SK-MEL-5 (cell line): ENCODE results near the gene TMEM116. TPM values are rescaled to one million over a fixed set of nuclear protein-coding genes. Genes with fewer than 3 reads are reported as not detected.
"Not testable (repeated sequence)": the region's sequence is repeated elsewhere in the genome, so short reads cannot be mapped to it uniquely, and the experiment has no call there.

Experiments used
- DNase-seq: peaks from one replicate; pipeline ENCODE4 v3.0.0-alpha.2; 2016; ENCODE audit warnings: low read depth, low spot score
- in situ Hi-C: cut with HindIII; loops from 2 replicates; pipeline ENCODE4 v1.10.0; 2016; ENCODE audit warnings: low sequenced_read_pairs, high pct_unique_total_duplicates, low pct_unique_long_range_greater_than_20kb
- total RNA-seq: library from RNA; depleted of rRNA; stranded (reverse); fragments of >200 nt; shearing (Covaris generic); gene quantifications from 2 replicates; pipeline ENCODE4 v1.2.3, GENCODE V29; 2014

The TMEM116 gene
- total RNA-seq, 1 experiment from 2014 or later = 10.0 TPM

DNA sequence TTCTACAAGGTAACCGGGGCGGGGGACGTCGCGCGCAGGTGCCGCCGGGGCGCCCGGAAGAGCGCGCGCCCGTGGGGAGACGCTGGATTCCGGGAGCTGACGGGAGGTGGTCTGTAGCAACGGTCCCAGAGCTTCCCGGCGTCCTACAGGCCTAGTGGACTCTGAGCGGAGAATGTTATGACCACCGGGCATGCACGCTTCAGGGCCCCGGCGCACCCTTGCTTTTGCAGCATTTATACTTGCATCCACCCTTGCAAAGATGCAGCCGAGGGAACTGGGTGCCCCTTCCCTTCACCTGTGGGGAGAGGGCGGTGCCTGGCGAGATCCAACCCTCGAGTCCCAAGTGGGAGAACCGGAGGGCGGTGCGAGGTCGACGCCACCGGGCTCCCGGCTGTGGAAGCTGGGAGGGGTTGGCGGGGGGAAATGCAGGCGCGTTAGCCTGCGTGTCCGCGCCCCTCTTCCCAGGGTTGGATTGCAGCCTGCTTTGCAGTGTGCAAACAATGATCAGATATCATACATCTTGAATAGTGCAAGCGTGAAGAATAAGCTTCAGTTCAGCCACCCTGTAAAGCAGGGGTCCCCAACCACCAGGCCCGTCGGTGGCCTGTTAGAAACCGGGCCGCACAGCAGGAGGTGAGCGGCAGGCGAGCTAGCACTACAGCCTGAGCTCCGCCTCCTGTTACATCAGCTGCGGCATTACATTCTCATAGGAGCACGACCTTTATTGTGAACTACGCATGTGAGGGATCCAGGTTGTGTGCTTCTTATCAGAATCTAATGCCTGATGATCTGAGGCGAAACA is 837 bp upstream of the TMEM116 start:
- DNase-seq = peak; percentile 83
- in situ Hi-C loops = no loop called here

DNA sequence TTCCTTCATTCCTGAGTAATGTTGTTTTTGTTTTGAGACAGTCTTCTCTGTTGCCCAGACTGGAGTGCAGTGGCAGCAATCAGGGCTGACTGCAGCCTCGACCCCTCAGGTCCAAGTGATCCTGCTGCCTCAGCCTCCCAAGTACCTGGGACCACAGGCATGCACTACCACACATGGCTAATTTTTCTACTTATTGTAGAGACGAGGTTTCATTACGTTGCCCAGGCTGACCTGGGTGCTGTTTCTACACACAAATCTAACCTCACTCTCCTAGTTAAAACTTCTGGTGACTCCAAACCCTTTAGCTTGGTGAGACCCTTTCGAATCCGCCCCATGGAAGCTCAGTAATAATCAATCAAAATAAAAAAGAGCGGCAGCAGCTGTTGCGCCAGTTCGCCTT is 1.3 kb downstream of the TMEM116 start:
- in situ Hi-C loops = no loop called here
- no peak for DNase-seq

DNA sequence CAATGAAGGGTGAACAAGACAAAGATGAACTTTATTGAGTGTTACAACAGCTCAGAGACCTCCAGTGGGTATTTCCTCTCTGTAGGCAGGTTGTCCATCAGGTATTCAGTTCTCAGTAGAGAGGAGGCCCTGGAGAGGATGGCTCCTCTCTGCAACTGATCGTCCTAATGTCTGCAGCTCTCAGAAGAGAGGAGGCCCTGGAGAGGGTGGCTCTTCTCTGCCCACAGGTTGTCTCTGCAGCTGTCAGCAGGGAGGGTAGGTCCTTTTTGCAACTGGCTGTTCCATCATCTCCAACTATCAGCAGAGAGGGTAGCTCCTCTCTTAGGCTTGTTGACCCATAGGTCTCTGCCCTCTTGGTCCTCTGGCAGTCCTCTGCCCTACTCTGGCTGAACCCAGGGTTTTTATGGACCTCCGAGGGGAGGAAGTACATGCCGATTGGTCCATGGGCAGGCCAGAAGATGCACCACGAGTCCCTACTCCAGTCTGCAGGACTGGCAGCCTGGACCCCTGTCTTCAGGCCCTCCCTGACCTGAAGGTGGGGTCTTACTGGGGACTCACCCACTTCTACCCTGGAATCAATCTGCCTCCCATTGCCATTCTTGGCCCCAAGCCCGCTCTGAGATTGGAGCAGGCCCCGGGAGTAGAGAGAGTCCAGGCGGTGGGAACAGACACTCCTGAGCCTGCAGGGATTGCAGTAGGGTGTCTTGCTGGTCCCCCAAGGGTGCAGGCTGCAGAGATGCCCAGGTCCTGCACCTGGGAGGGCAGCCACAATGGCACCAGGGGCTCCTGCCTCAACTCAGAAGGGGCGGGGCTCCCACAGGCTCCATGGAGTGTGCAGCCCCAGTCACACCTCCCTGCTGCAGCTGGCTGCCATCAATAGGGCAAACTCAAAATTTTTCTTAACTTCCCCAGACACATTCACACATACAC is 2.3 kb downstream of the TMEM116 start:
- in situ Hi-C loops = no loop called here
- no peak for DNase-seq

DNA sequence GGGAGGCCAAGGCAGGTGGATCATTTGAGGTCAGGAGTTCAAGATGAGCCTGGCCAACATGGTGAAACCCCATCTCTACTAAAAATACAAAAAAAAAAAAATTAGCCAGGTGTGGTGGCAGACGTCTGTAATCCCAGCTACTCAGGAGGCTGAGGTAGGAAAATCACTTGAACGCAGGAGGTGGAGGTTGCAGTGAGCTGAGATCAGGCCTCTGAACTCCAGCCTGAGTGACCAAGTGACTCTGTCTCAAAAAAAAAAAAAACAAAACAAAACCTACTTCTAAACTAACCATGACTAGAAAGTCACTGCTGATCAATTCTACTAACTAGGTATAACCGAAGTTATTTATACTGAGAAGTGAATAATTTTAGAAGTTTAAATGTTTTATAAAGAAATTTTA is 3.4 kb downstream of the TMEM116 start:
- in situ Hi-C loops, DNase-seq: not testable (repeated sequence)

DNA sequence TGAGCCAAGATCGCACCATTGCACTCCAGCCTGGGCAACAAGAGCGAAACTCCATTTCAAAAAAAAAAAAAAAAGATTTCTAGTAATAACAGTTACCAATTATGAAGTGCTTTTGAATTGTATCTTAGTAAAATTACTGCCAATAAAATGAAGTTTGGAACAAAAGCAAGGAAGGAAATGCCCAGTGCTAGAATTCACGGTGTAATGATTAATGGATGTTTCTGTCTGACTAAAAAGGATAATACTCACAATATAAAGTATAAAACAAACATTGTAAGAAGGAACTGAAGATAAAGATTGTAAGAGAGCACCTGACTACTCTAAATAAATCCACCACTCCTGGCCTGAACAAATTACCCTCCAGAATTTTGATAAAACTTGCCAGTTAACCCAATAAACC is 4.0 kb downstream of the TMEM116 start:
- in situ Hi-C loops = no loop called here
- DNase-seq = no peak

DNA sequence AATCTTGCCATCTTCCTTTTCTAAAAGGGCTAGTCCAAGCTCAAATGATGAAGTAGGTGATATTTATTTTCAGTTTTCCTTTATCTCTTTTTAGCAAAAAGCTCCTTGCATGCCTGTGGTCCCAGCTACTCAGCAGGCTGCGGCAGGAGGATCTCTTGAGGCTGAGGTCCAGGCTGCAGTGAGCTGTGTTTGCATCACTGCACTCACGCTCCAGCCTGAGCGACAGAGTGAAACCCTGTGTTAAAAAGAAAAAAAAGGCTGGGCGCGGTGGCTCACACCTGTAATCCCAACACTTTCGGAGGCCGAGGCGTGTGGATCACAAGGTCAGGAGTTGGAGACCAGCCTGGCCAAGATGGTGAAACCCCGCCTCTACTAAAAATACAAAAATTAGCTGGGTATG is 5.0 kb downstream of the TMEM116 start:
- in situ Hi-C loops = no loop called here
- DNase-seq = no peak

DNA sequence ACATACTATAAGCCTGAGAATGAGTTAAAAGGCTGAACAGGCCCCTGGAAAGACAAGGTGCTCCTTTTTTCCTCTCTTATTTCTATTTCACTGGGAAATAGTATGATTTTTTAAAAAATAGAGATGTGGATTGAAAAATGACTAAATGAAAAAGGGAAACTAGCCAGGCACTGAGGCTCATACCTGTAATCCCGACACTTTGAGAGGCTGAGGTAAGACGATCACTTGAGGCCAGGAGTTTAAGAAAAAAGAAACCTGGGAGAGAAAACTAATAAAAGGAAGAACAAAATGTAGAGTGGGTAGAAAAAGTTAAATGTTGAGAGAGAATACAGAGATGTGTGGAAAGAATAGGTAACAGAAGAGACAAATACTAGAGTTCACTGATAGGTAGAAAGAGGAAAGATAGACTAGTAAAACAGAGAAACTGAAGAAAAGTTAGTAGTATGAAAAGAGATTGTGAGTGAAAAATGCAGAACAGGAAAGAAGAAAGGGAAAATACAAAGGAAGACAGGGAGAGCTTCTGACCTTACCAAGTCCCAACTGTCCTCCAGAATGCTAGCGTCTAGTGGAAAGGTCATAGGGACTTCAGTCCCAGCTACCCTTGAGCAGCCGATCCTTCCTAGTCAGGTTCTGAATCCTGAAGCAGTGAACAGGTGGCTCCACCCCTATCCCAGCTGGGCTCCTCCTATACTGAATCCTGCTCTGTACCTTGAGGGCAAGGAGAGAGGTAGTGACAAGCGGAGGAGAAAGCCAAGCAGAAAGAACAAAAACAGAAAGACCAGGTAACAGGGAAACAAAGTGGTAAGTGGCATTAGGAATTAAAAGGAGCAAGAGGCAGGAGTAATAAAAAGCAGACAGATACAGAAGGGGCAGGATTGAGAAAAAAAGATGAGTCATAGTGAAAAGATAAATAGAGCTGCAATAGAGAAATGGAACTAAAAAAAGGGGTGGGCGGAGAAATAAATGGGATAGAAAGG is 7.3 kb downstream of the TMEM116 start:
- in situ Hi-C loops = no loop called here
- DNase-seq = peak; percentile 28

DNA sequence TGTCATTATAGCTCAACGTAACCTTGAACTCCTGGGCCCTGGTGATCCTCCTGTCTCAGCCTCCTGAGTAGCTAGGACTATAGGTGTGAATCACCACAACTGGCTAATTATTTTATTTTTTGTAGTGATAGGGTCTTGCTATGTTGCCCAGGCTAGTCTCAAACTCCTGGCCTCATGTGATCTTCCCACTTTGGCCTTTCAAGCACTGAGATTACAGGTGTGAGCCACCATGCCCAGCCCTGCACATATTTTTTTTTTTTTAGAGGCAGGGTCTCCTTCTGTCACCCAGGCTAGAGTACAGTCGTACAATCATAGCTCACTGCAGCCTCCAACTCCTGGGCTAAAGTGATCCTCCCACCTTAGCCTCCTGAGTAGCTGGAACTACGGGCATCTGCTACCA is 8.9 kb downstream of the TMEM116 start:
- DNase-seq = no peak
- in situ Hi-C loops = no loop called here

DNA sequence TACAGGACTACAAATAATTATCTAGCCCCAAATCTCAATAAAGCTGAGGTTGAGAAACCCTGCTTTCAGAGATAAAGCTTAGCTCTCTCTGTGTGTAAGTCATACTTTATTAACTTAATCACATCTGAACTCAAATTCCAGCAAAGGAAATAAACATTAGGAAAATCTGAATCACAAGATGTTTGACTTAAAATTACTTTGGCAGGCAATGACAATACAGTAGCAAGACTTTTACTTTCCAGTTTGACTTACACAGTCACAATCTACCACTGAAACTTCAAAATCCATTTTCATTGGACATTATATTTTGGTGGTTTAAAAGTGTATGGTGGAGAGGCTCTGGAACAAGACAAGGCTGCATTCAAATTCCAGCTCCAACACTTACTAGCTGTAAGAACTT is 11.4 kb downstream of the TMEM116 start:
- no peak for DNase-seq
- in situ Hi-C loops = no loop called here

DNA sequence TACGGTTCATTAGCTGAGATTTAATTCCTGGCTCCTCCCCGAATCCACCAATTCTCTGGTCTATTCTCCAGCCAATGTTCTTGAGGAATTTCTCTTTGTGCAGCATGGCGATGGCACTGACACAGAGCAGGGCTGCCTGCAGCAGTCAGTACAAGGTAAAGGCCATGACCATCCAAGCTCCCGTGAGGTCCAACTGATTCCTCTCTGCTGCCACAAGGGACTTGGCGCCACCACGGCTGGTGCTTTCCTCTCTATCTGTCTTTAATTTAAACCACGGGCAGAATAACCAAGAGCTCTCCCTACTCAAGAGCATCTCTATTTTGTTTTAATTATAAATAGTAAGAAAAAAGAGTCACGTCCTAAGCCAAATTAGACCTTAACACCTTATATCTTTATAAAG is 12.1 kb downstream of the TMEM116 start:
- no peak for DNase-seq
- in situ Hi-C loops = no loop called here

DNA sequence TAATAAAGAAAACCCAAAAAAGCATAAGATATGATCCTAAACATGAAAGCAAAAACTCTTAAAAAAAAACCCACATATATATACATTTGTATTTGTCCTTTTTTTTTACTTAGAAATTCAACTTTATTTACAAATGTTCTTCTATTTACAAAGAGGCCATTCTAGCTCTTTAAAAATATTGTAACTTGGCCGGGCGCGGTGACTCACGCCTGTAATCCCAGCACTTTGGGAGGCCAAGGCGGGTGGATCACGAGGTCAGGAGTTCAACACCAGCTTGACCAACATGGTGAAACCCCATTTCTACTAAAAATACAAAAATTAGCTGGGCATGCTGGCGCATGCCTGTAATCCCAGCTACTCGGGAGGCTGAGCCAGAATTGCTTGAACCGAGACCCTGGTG is 13.8 kb downstream of the TMEM116 start:
- DNase-seq, in situ Hi-C loops: not testable (repeated sequence)

DNA sequence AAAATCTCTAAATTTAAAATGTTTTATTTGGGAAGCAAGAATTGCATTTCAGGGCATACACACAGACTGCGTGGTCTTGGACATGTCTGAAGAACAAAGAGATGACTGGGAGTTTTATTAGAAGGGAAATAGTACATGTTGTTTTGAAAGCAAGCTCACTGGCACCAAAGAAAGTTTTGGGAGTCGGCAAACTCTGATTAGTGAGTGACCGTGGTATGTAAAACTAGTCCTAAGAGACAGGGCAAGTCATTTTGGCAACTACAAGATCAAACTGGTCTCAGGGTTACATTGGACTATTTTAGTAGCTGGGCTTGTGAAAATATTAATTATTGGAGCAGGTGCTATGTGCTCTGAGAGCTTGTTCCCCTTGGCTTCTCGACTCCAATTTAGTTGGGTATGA is 14.9 kb downstream of the TMEM116 start:
- in situ Hi-C loops = no loop called here
- no peak for DNase-seq

DNA sequence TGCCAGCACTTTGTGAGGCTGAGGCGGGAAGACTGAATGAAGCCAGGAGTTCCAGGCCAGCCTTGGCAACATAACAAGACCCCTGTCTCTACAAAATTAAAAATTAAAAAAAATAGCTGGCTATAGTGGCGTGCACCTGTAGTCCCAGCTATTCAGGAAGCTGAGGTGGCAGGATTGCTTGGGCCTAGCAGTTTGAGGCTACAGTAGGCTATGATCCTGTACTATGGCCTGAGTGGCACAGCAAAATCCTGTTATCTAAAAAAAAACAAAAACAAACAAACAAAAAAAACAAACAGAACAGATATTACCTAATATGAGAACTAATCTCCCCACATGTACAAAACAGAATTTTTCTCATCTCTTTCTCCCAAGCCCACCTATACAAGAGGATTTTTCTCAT is 15.7 kb downstream of the TMEM116 start:
- DNase-seq = no peak
- in situ Hi-C loops = no loop called here

DNA sequence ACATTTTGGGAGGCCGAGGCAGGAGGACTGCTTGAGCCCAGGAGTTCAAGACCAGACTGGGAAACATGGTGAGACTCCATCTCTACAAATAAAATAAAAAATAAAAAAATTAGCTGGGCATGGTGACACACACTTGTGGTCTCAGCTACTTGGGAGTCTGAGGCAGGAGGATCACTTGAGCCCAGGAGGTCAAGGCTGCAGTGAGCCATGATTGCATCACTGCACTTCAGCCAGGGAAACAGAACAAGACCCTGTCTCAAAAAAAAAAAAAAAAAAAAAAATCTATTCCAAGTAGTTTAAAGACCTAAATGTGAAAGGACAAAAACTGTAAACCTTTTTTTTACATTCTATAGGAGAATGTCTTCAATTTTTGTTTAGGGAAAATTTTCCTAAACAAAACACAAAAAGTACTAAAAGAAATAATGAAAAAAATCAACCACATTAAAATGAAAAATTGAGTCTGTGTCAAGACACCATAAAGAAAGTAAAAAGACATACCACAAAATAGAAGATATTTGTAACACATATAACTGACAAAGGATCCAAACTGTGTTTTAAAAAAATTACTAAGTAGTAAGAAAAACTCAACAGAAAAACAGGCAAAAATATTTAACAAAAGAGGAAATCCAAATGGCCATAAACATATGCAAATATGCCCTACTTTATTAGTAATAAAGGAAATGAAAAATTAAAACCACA is 17.0 kb downstream of the TMEM116 start:
- in situ Hi-C loops = no loop called here
- DNase-seq = no peak

DNA sequence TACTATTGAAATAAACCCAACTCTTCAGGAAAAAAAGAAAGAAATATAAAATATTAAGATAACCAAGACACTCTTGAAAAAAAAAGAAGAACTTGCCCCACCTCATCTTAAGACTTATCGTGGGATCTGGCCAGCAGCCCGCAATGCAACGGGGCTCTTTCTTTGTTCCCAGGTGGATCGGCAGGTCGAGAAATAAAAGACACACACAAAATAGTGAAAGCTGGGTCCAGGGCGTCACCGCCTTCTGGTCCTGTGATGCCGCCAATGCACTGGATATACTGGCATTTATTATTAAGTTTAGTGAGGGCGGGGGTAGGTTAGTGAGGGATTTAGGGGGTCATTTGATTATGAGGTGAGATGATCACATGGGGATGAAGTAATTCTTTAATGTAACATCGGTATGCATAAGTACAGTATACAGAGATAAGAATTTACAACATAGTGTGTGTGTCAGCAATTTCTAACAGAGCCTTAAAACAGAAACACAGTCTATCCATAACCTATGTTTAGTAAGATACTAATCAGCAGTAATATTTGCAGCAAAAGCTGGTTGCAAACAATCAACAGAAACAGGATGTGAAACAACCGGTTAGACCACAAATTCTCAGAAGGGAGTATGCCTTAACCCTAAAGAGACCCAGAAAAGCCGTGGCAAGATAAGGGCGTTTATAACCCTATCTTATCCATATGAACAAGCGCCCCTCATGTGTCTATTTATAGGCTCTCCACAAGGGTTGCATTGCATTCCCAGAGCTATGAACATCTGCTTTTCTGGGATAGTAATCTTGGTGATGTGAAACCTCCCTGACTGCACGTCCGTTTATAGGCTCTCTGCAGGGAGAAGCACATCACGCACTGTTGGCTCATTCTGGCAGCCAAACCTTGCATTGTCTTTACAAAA is 18.5 kb downstream of the TMEM116 start:
- DNase-seq, in situ Hi-C loops: not testable (repeated sequence)
